Fibroblast of lung (primary cell): ENCODE results near the gene IGLL1.
"Not testable (repeated sequence)": the region's sequence is repeated elsewhere in the genome, so short reads cannot be mapped to it uniquely, and the experiment has no call there.

ENCODE experiments used
- EZH2 ChIP-seq: IDR thresholded peaks from 2 replicates; pipeline ENCODE4 v1.5.1; 2012; ENCODE audit warnings: low read length, control low read depth, mild to moderate bottlenecking; ENCODE audit errors: missing control alignments
- TF ChIP-seq, protein P1 (sequence below), 2 donors: IDR thresholded peaks in 1 of 2; conservative IDR thresholded peaks in 1 of 2; 1 replicate in 1 of 2; 2 replicates in 1 of 2; pipeline ENCODE4 v1.5.1; 2011 to 2012; ENCODE audit warnings: low read length in 2 of 2, control low read depth in 1 of 2, inconsistent platforms in 1 of 2, low read depth in 1 of 2, mild to moderate bottlenecking in 1 of 2

DNA sequence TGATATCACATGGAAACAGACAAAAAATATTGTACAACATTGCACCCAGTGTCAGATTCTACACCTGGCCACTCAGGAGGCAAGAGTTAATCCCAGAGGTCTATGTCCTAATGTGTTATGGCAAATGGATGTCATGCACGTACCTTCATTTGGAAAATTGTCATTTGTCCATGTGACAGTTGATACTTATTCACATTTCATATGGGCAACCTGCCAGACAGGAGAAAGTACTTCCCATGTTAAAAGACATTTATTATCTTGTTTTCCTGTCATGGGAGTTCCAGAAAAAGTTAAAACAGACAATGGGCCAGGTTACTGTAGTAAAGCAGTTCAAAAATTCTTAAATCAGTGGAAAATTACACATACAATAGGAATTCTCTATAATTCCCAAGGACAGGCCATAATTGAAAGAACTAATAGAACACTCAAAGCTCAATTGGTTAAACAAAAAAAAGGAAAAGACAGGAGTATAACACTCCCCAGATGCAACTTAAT is 36.5 kb downstream of the IGLL1 start:
- TF ChIP-seq, protein P1, sequence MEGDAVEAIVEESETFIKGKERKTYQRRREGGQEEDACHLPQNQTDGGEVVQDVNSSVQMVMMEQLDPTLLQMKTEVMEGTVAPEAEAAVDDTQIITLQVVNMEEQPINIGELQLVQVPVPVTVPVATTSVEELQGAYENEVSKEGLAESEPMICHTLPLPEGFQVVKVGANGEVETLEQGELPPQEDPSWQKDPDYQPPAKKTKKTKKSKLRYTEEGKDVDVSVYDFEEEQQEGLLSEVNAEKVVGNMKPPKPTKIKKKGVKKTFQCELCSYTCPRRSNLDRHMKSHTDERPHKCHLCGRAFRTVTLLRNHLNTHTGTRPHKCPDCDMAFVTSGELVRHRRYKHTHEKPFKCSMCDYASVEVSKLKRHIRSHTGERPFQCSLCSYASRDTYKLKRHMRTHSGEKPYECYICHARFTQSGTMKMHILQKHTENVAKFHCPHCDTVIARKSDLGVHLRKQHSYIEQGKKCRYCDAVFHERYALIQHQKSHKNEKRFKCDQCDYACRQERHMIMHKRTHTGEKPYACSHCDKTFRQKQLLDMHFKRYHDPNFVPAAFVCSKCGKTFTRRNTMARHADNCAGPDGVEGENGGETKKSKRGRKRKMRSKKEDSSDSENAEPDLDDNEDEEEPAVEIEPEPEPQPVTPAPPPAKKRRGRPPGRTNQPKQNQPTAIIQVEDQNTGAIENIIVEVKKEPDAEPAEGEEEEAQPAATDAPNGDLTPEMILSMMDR (conservative IDR thresholded peaks at IDR 0.05 in 1 of 2, IDR thresholded peaks at IDR 0.05 in 1 of 2; ENCODE audit: low read depth in 1 of 2, low read length in 2 of 2), result not testable (repeated sequence)
- TF ChIP-seq EZH2, result not testable (repeated sequence)
